Osteoblast (primary cell): ENCODE measurements around the gene CDC20. TPM values are rescaled to one million over a fixed set of nuclear protein-coding genes. Genes with fewer than 3 reads are reported as not detected.

ENCODE experiments used
- DNase-seq: peaks from one replicate; pipeline ENCODE4 v3.0.0; 2011; ENCODE audit warnings: low spot score, mixed read lengths; ENCODE audit not compliant: insufficient read length; ENCODE audit errors: missing footprints
- H2AFZ ChIP-seq: 2 replicates; pipeline ENCODE4 v1.6.0; 2011; ENCODE audit warnings: mild to moderate bottlenecking, low read length
- H3K27ac ChIP-seq: 2 replicates; pipeline ENCODE4 v1.5.1; 2011; ENCODE audit warnings: mild to moderate bottlenecking, low read depth, low read length, moderate library complexity
- H3K27me3 ChIP-seq: 2 replicates; pipeline ENCODE4 v1.6.0; 2012; ENCODE audit warnings: mild to moderate bottlenecking, control low read depth, inconsistent platforms, low read length, moderate library complexity; ENCODE audit not compliant: insufficient read depth
- H3K36me3 ChIP-seq: 2 replicates; pipeline ENCODE4 v1.5.1; 2011; ENCODE audit warnings: mild to moderate bottlenecking, low read length, control low read depth, moderate library complexity; ENCODE audit not compliant: insufficient read depth
- H3K4me1 ChIP-seq: 2 replicates; pipeline ENCODE4 v1.5.1; 2011; ENCODE audit warnings: mild to moderate bottlenecking, low read length, control low read depth, moderate library complexity; ENCODE audit not compliant: insufficient read depth
- H3K4me2 ChIP-seq: 2 replicates; pipeline ENCODE4 v1.6.0; 2011; ENCODE audit warnings: mild to moderate bottlenecking, low read length; ENCODE audit not compliant: insufficient read depth
- H3K4me3 ChIP-seq: fragments of 200-600 bp; sonication (generic); 3 replicates; pipeline ENCODE4 v1.5.1; 2012; ENCODE audit warnings: mild to moderate bottlenecking, low read length, inconsistent platforms; ENCODE audit not compliant: insufficient read depth
- H3K79me2 ChIP-seq: 2 replicates; pipeline ENCODE4 v1.6.0; 2012; ENCODE audit warnings: mild to moderate bottlenecking, low read length, control low read depth, inconsistent platforms; ENCODE audit not compliant: insufficient read depth
- H3K9me3 ChIP-seq: 2 replicates; pipeline ENCODE4 v1.5.1; 2011; ENCODE audit warnings: low read depth, low read length, control low read depth
- H4K20me1 ChIP-seq: 2 replicates; pipeline ENCODE4 v1.6.0; 2012; ENCODE audit warnings: mild to moderate bottlenecking, low read length, control low read depth; ENCODE audit not compliant: insufficient read depth
- CTCF ChIP-seq: IDR thresholded peaks from 2 replicates; pipeline ENCODE4 v1.5.1; 2011; ENCODE audit warnings: mild to moderate bottlenecking, low read depth, low read length, moderate library complexity; ENCODE audit errors: extremely low read depth
- total RNA-seq: library from RNA; depleted of rRNA; stranded (reverse); fragments of >200 nt; gene quantifications from 2 replicates; pipeline ENCODE4 v1.2.3, GENCODE V29; 2012

Gene CDC20
- total RNA-seq, 1 donor, result 4.7 TPM

GRCh38 chr1:43349594-43350306, 9.0 kb upstream of the CDC20 start:
- peaks cover 22% of the 10 kb centered on the region for H3K4me1 ChIP-seq
- H3K4me3 ChIP-seq, result peak overlapping the region; percentile 75
- peaks cover 18% of the 10 kb centered on the region for H3K27me3 ChIP-seq
- H3K79me2 ChIP-seq, result no peaks in the 10 kb centered on the region
- H3K9me3 ChIP-seq, result no peaks in the 10 kb centered on the region
- TF ChIP-seq CTCF, result no peak
- H4K20me1 ChIP-seq, result no peaks in the 10 kb centered on the region
- H3K4me2 ChIP-seq, result peak overlapping the region; percentile 87
- peak overlapping the region; percentile 92 for H2AFZ ChIP-seq
- no peaks in the 10 kb centered on the region for H3K36me3 ChIP-seq
- peak; percentile 90 for DNase-seq
- no peak overlapping the region for H3K27ac ChIP-seq

DNA sequence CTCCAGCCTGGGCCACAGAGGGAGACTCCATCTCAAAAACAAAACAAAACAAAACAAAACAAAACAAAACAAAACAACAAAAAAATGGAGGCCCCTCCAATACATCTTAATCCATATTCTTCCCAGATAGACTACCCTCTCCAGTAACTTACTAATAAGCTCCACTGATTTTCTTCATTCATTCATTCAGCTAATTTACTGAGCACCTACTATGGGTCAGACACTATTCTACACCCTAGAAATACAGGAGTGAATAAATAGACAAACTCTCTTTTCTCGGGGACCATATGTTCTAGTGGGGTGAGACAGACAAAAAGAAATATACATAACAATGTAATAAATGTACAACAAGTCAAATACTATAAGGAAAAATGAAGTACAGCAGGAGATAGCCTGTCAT, 7.8 kb upstream of the CDC20 start:
- Histone ChIP-seq H3K4me2 (no peak overlapping the region), H3K4me1 (peaks cover 26% of the 10 kb centered on the region), H3K36me3 (no peaks in the 10 kb centered on the region), H3K79me2 (no peaks in the 10 kb centered on the region), H3K27me3 (peaks cover 18% of the 10 kb centered on the region), H2AFZ (no peak overlapping the region), H3K9me3 (no peaks in the 10 kb centered on the region), H3K4me3 (no peak overlapping the region), H3K27ac (no peak overlapping the region), H4K20me1 (no peaks in the 10 kb centered on the region)
- no peak for DNase-seq
- TF ChIP-seq CTCF, result no peak

GRCh38 chr1:43351421-43352350, 7.1 kb upstream of the CDC20 start:
- H3K4me3 ChIP-seq, result no peak overlapping the region
- no peak overlapping the region for H3K27ac ChIP-seq
- H4K20me1 ChIP-seq, result no peaks in the 10 kb centered on the region
- no peak overlapping the region for H3K4me2 ChIP-seq
- H3K4me1 ChIP-seq, result peaks cover 26% of the 10 kb centered on the region
- peak; percentile 69 for DNase-seq
- H2AFZ ChIP-seq, result no peak overlapping the region
- H3K79me2 ChIP-seq, result no peaks in the 10 kb centered on the region
- no peak for TF ChIP-seq CTCF
- H3K9me3 ChIP-seq, result no peaks in the 10 kb centered on the region
- no peaks in the 10 kb centered on the region for H3K36me3 ChIP-seq
- peaks cover 18% of the 10 kb centered on the region for H3K27me3 ChIP-seq

GRCh38 chr1:43352351-43352705, 6.5 kb upstream of the CDC20 start:
- H3K9me3 ChIP-seq, result no peaks in the 10 kb centered on the region
- no peak for TF ChIP-seq CTCF
- no peaks in the 10 kb centered on the region for H3K79me2 ChIP-seq
- H3K4me1 ChIP-seq, result peaks cover 26% of the 10 kb centered on the region
- no peak overlapping the region for H3K4me3 ChIP-seq
- DNase-seq, result peak; percentile 52
- H2AFZ ChIP-seq, result no peak overlapping the region
- H3K36me3 ChIP-seq, result no peaks in the 10 kb centered on the region
- H3K27me3 ChIP-seq, result peaks cover 14% of the 10 kb centered on the region
- H4K20me1 ChIP-seq, result no peaks in the 10 kb centered on the region
- H3K27ac ChIP-seq, result no peak overlapping the region
- H3K4me2 ChIP-seq, result no peak overlapping the region
